22Rv1 (cell line): ENCODE measurements around the gene CLDND2.

Experiments
- ZFX ChIP-seq: fragments of 450-650 bp; IDR thresholded peaks from 2 replicates; pipeline ENCODE4 v1.6.1; 2017; ENCODE audit warnings: antibody characterized with exemption, borderline replicate concordance
- TF ChIP-seq, protein P1 (sequence below): fragments of 450-650 bp; IDR thresholded peaks from 2 replicates; pipeline ENCODE4 v1.5.1; 2017; ENCODE audit warnings: mild to moderate bottlenecking

DNA sequence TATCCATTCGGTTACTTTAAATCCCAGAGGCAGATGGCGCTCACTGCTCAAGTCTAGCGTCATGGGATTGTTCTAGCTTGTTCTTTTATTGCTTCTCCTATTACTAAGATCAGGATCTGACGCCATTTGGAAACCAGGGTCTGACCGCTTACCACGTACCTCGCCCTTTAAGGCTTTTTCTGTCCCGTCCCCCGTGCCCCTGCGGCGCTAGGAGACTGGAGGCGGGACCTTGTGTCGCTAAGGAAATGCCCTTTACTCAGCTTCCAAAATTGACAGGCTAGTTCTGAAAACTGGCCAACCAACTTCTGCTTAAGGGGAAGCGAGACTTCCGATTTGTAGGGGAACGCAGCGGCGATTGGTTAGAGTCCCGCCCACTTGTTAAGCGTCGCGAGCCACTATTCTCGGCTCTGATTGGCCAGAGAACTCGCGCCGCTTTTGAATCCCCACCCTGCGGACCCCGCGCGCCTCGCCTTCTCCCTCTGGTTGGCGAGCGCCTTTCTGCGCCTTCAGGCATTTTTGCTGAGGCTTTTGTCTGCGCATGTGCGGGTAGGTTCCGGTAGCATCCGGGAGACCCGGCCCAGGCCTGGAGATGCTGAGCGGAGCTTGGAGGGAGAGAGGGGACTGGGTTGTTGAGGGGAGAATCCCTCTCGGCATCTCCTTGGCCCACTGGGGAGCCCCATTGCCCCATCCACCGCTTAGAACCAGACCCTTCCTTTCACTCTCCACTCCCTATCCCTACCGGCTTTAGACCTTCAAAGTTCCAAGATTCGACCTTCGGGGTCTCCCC is 25.4 kb upstream of the CLDND2 start:
- TF ChIP-seq, protein P1, sequence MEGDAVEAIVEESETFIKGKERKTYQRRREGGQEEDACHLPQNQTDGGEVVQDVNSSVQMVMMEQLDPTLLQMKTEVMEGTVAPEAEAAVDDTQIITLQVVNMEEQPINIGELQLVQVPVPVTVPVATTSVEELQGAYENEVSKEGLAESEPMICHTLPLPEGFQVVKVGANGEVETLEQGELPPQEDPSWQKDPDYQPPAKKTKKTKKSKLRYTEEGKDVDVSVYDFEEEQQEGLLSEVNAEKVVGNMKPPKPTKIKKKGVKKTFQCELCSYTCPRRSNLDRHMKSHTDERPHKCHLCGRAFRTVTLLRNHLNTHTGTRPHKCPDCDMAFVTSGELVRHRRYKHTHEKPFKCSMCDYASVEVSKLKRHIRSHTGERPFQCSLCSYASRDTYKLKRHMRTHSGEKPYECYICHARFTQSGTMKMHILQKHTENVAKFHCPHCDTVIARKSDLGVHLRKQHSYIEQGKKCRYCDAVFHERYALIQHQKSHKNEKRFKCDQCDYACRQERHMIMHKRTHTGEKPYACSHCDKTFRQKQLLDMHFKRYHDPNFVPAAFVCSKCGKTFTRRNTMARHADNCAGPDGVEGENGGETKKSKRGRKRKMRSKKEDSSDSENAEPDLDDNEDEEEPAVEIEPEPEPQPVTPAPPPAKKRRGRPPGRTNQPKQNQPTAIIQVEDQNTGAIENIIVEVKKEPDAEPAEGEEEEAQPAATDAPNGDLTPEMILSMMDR, result no peak
- no peak for TF ChIP-seq ZFX
